Natural killer cell treated with Interleukin-12 subunit alpha and Interleukin-12 subunit beta and Interleukin-15 and Interleukin-18, amount 100 ng/mL, for 72 hours (primary cell): Measurements from ENCODE around the gene CYP27B1. TPM values are rescaled to one million over a fixed set of nuclear protein-coding genes. Genes with fewer than 3 reads are reported as not detected.

Experiments used
- ATAC-seq, 2 donors: fragments of 150-1000 bp; cut with Tn5 transposase in 1 of 2; sonication (Bioruptor Pico), chemical (Tn5 transposase) in 1 of 2; 2 replicates each; pipeline ENCODE4 v1.10.0; 2021
- DNase-seq: peaks from one replicate; pipeline ENCODE4 v3.0.0; 2022; ENCODE audit warnings: low spot score
- H3K27ac Mint-ChIP-seq, 2 donors: 1 replicate in 1 of 2; 2 replicates in 1 of 2; pipeline ENCODE4 v1.8.0; 2022; ENCODE audit warnings: mixed read lengths in 2 of 2, mild to moderate bottlenecking in 1 of 2, moderate library complexity in 1 of 2
- H3K27me3 Mint-ChIP-seq, 2 donors: 1 replicate in 1 of 2; 2 replicates in 1 of 2; pipeline ENCODE4 v1.8.0; 2022; ENCODE audit warnings: mixed read lengths in 2 of 2
- H3K36me3 Mint-ChIP-seq: one replicate; pipeline ENCODE4 v1.8.0; 2022; ENCODE audit warnings: mixed read lengths
- H3K4me1 Mint-ChIP-seq, 2 donors: 1 replicate in 1 of 2; 2 replicates in 1 of 2; pipeline ENCODE4 v1.8.0; 2022; ENCODE audit warnings: low read depth in 2 of 2, mixed read lengths in 2 of 2, mild to moderate bottlenecking in 1 of 2
- H3K4me3 Mint-ChIP-seq: one replicate; pipeline ENCODE4 v1.8.0; 2022; ENCODE audit warnings: mixed read lengths
- H3K9me3 Mint-ChIP-seq: 2 replicates; pipeline ENCODE4 v1.8.0; 2022; ENCODE audit warnings: mixed read lengths
- total RNA-seq, 2 donors: library from RNA; stranded (reverse); gene quantifications; one replicate each; pipeline ENCODE4 v1.2.3, GENCODE V29; 2022

Gene CYP27B1
- total RNA-seq, 2 donors from 2014 or later, result 11.7 to 18.8 TPM

GRCh38 chr12:57803319-57803893, 36.5 kb upstream of the CYP27B1 start:
- DNase-seq (no peak), ATAC-seq (peak in 1 of 2 donors; percentile 33)
- H3K4me3 Mint-ChIP-seq, result no peak overlapping the region
- no peaks in the 10 kb centered on the region for H3K27me3 Mint-ChIP-seq
- peaks cover 0 to 5% of the 10 kb centered on the region in 2 donors for H3K4me1 Mint-ChIP-seq
- no peak overlapping the region for H3K27ac Mint-ChIP-seq
- H3K36me3 Mint-ChIP-seq, result peaks cover 10% of the 10 kb centered on the region
- H3K9me3 Mint-ChIP-seq, result no peaks in the 10 kb centered on the region

GRCh38 chr12:57802607-57803006, 35.7 kb upstream of the CYP27B1 start:
- Mint-ChIP-seq H3K4me1 (peaks cover 0 to 5% of the 10 kb centered on the region in 2 donors), H3K36me3 (peaks cover 10% of the 10 kb centered on the region), H3K27me3 (no peaks in the 10 kb centered on the region), H3K4me3 (no peak overlapping the region), H3K9me3 (no peaks in the 10 kb centered on the region), H3K27ac (peak overlapping the region in 1 of 2 donors; percentile 13)
- DNase-seq (no peak), ATAC-seq (no peak)

GRCh38 chr12:57800965-57801364, 34.1 kb upstream of the CYP27B1 start:
- peaks cover 21% of the 10 kb centered on the region for H3K36me3 Mint-ChIP-seq
- no peaks in the 10 kb centered on the region for H3K27me3 Mint-ChIP-seq
- no peak overlapping the region for H3K4me3 Mint-ChIP-seq
- DNase-seq (no peak), ATAC-seq (no peak)
- H3K9me3 Mint-ChIP-seq, result no peaks in the 10 kb centered on the region
- H3K27ac Mint-ChIP-seq, result peak overlapping the region in 1 of 2 donors; percentile 59
- H3K4me1 Mint-ChIP-seq, result peaks cover 0 to 10% of the 10 kb centered on the region in 2 donors

GRCh38 chr12:57797933-57798332, 31.1 kb upstream of the CYP27B1 start:
- H3K36me3 Mint-ChIP-seq, result peaks cover 34% of the 10 kb centered on the region
- H3K4me1 Mint-ChIP-seq, result peaks cover 11 to 23% of the 10 kb centered on the region in 2 donors
- H3K27ac Mint-ChIP-seq, result peak overlapping the region in 1 of 2 donors; percentile 26
- ATAC-seq (no peak), DNase-seq (no peak)
- no peaks in the 10 kb centered on the region for H3K9me3 Mint-ChIP-seq
- no peak overlapping the region for H3K4me3 Mint-ChIP-seq
- H3K27me3 Mint-ChIP-seq, result no peaks in the 10 kb centered on the region

- no peak overlapping the region for H3K4me3 Mint-ChIP-seq
- peak overlapping the region in 1 of 2 donors; percentile 26 for H3K27ac Mint-ChIP-seq
- ATAC-seq (no peak), DNase-seq (no peak)
- H3K36me3 Mint-ChIP-seq, result peaks cover 37% of the 10 kb centered on the region
- H3K27me3 Mint-ChIP-seq, result no peaks in the 10 kb centered on the region
- peaks cover 14 to 20% of the 10 kb centered on the region in 2 donors for H3K4me1 Mint-ChIP-seq
- H3K9me3 Mint-ChIP-seq, result no peaks in the 10 kb centered on the region
Measured at GRCh38 chr12:57796996-57797395, 30.1 kb upstream of the CYP27B1 start.

- ATAC-seq, result peak in 1 of 2 donors; percentile 43
- Mint-ChIP-seq H3K27ac (peak overlapping the region in 1 of 2 donors; percentile 87), H3K4me1 (peaks cover 14 to 20% of the 10 kb centered on the region in 2 donors), H3K27me3 (no peaks in the 10 kb centered on the region), H3K4me3 (peak overlapping the region; percentile 36), H3K36me3 (peaks cover 37% of the 10 kb centered on the region), H3K9me3 (no peaks in the 10 kb centered on the region)
- DNase-seq, result no peak
Measured at GRCh38 chr12:57795354-57795753, 28.5 kb upstream of the CYP27B1 start.

GRCh38 chr12:57793920-57794319, 27.0 kb upstream of the CYP27B1 start:
- Mint-ChIP-seq H3K9me3 (no peaks in the 10 kb centered on the region), H3K27ac (peak overlapping the region; percentile 78 to 93), H3K4me3 (peak overlapping the region; percentile 59), H3K4me1 (peaks cover 14 to 20% of the 10 kb centered on the region in 2 donors), H3K36me3 (peaks cover 30% of the 10 kb centered on the region), H3K27me3 (no peaks in the 10 kb centered on the region)
- ATAC-seq, result peak; percentile 62 to 84
- DNase-seq, result no peak

- H3K36me3 Mint-ChIP-seq, result peaks cover 17% of the 10 kb centered on the region
- no peaks in the 10 kb centered on the region for H3K9me3 Mint-ChIP-seq
- H3K27me3 Mint-ChIP-seq, result no peaks in the 10 kb centered on the region
- ATAC-seq (no peak), DNase-seq (no peak)
- peak overlapping the region; percentile 36 to 94 for H3K27ac Mint-ChIP-seq
- peaks cover 34 to 35% of the 10 kb centered on the region in 2 donors for H3K4me1 Mint-ChIP-seq
- H3K4me3 Mint-ChIP-seq, result peak overlapping the region; percentile 98
Measured at GRCh38 chr12:57783861-57784260, 17.0 kb upstream of the CYP27B1 start.

- peaks cover 34 to 35% of the 10 kb centered on the region in 2 donors for H3K4me1 Mint-ChIP-seq
- DNase-seq, result no peak
- H3K9me3 Mint-ChIP-seq, result no peaks in the 10 kb centered on the region
- H3K27me3 Mint-ChIP-seq, result no peaks in the 10 kb centered on the region
- peak overlapping the region; percentile 98 for H3K4me3 Mint-ChIP-seq
- H3K36me3 Mint-ChIP-seq, result peaks cover 17% of the 10 kb centered on the region
- H3K27ac Mint-ChIP-seq, result peak overlapping the region; percentile 81 to 94
- ATAC-seq, result no peak
Measured at GRCh38 chr12:57783466-57783801, 16.6 kb upstream of the CYP27B1 start.

GRCh38 chr12:57782608-57783465, 16.0 kb upstream of the CYP27B1 start, which contains the start of gene TSFM:
Gene TSFM (plus strand): TSS chr12:57782787. CDS start chr12:57782802, 15 bp downstream.
- no peaks in the 10 kb centered on the region for H3K9me3 Mint-ChIP-seq
- ATAC-seq (peak; percentile 91 to 92), DNase-seq (peak; percentile 95)
- H3K27ac Mint-ChIP-seq, result peak within 1 kb of the TSS; percentile 81 to 94
- H3K27me3 Mint-ChIP-seq, result no peaks in the 10 kb centered on the region
- peaks cover 34 to 35% of the 10 kb centered on the region in 2 donors for H3K4me1 Mint-ChIP-seq
- peak within 1 kb of the TSS; percentile 98 for H3K4me3 Mint-ChIP-seq
- peaks cover 17% of the 10 kb centered on the region for H3K36me3 Mint-ChIP-seq

GRCh38 chr12:57782243-57782607, 15.3 kb upstream of the CYP27B1 start:
- Mint-ChIP-seq H3K36me3 (peaks cover 17% of the 10 kb centered on the region), H3K4me3 (peak overlapping the region; percentile 98), H3K9me3 (no peaks in the 10 kb centered on the region), H3K27ac (peak overlapping the region; percentile 81 to 94), H3K4me1 (peaks cover 34 to 35% of the 10 kb centered on the region in 2 donors), H3K27me3 (no peaks in the 10 kb centered on the region)
- DNase-seq, result no peak
- no peak for ATAC-seq

- DNase-seq, result no peak
- Mint-ChIP-seq H3K36me3 (peaks cover 17% of the 10 kb centered on the region), H3K4me1 (peaks cover 34 to 35% of the 10 kb centered on the region in 2 donors), H3K4me3 (peak overlapping the region; percentile 98), H3K9me3 (no peaks in the 10 kb centered on the region), H3K27me3 (no peaks in the 10 kb centered on the region), H3K27ac (peak overlapping the region; percentile 81 to 94)
- no peak for ATAC-seq
Measured at GRCh38 chr12:57781801-57782200, 14.9 kb upstream of the CYP27B1 start.

GRCh38 chr12:57781244-57781643, 14.4 kb upstream of the CYP27B1 start:
- ATAC-seq, result no peak
- Mint-ChIP-seq H3K4me1 (peaks cover 30 to 36% of the 10 kb centered on the region in 2 donors), H3K4me3 (peak overlapping the region; percentile 98)

GRCh38 chr12:57780284-57780897, 13.5 kb upstream of the CYP27B1 start:
- DNase-seq, result no peak
- Mint-ChIP-seq H3K4me1 (peaks cover 33 to 41% of the 10 kb centered on the region in 2 donors), H3K27me3 (no peaks in the 10 kb centered on the region), H3K4me3 (no peak overlapping the region), H3K9me3 (no peaks in the 10 kb centered on the region), H3K27ac (no peak overlapping the region), H3K36me3 (peaks cover 10% of the 10 kb centered on the region)
- ATAC-seq, result no peak

More at GRCh38 chr12:57781244-57781643, 14.4 kb upstream of the CYP27B1 start:
- peaks cover 12% of the 10 kb centered on the region for H3K36me3 Mint-ChIP-seq
- H3K9me3 Mint-ChIP-seq, result no peaks in the 10 kb centered on the region
- no peak for DNase-seq
- no peaks in the 10 kb centered on the region for H3K27me3 Mint-ChIP-seq
- H3K27ac Mint-ChIP-seq, result peak overlapping the region; percentile 81 to 94
